Hepatocyte (in vitro differentiated cells): Measurements from ENCODE around the gene SH3RF3. TPM values are rescaled to one million over a fixed set of nuclear protein-coding genes. Genes with fewer than 3 reads are reported as not detected.

Experiments used
- DNase-seq: peaks from one replicate; pipeline ENCODE4 v3.0.0-alpha.2; 2016; ENCODE audit warnings: low spot score
- H2AFZ ChIP-seq: fragments of 200-600 bp; sonication (generic); 2 replicates; pipeline ENCODE4 v1.6.0; 2016; ENCODE audit warnings: antibody characterized with exemption, mild to moderate bottlenecking
- H3K27ac ChIP-seq: fragments of 200-600 bp; sonication (generic); 2 replicates; pipeline ENCODE4 v1.5.1; 2016; ENCODE audit warnings: mild to moderate bottlenecking
- H3K27me3 ChIP-seq: fragments of 200-600 bp; sonication (generic); 2 replicates; pipeline ENCODE4 v1.6.1; 2016
- H3K36me3 ChIP-seq: fragments of 200-600 bp; sonication (generic); replicated peaks from 2 replicates; pipeline ENCODE4 v1.5.1; 2016; ENCODE audit warnings: low read depth; ENCODE audit not compliant: insufficient read depth
- H3K4me1 ChIP-seq: fragments of 200-600 bp; sonication (generic); 2 replicates; pipeline ENCODE4 v1.5.1; 2016; ENCODE audit warnings: mild to moderate bottlenecking, moderate library complexity; ENCODE audit not compliant: insufficient read depth
- H3K4me2 ChIP-seq: fragments of 200-600 bp; sonication (generic); 2 replicates; pipeline ENCODE4 v1.6.0; 2016
- H3K4me3 ChIP-seq: fragments of 200-600 bp; sonication (generic); 2 replicates; pipeline ENCODE4 v1.5.1; 2016; ENCODE audit warnings: mild to moderate bottlenecking
- H3K79me2 ChIP-seq: fragments of 200-600 bp; sonication (generic); 2 replicates; pipeline ENCODE4 v1.6.0; 2017; ENCODE audit warnings: mild to moderate bottlenecking
- H3K9me2 ChIP-seq: fragments of 200-600 bp; sonication (generic); replicated peaks from 2 replicates; pipeline ENCODE4 v1.6.0; 2017; ENCODE audit warnings: mild to moderate bottlenecking; ENCODE audit not compliant: insufficient read depth
- H3K9me3 ChIP-seq: fragments of 200-600 bp; sonication (generic); 2 replicates; pipeline ENCODE4 v1.5.1; 2016; ENCODE audit warnings: low read depth, mild to moderate bottlenecking
- H4K20me1 ChIP-seq: fragments of 200-600 bp; sonication (generic); 2 replicates; pipeline ENCODE4 v1.6.0; 2016; ENCODE audit warnings: mild to moderate bottlenecking; ENCODE audit not compliant: insufficient read depth, poor library complexity, severe bottlenecking
- CTCF ChIP-seq: fragments of 200-600 bp; sonication (generic); IDR thresholded peaks from 2 replicates; pipeline ENCODE4 v1.5.1; 2016; ENCODE audit warnings: antibody characterized with exemption, mild to moderate bottlenecking; ENCODE audit not compliant: poor library complexity
- EZH2 ChIP-seq: fragments of 200-600 bp; sonication (generic); IDR thresholded peaks from 2 replicates; pipeline ENCODE4 v1.6.1; 2016; ENCODE audit warnings: antibody characterized with exemption, mild to moderate bottlenecking, borderline replicate concordance
- EZH2phosphoT487 ChIP-seq: fragments of 200-600 bp; sonication (generic); IDR thresholded peaks from one replicate; pipeline ENCODE4 v1.6.1; 2018; ENCODE audit warnings: antibody characterized with exemption, mild to moderate bottlenecking, low read depth, moderate library complexity; ENCODE audit not compliant: unreplicated experiment, severe bottlenecking
- WGBS: methylation state at CpG from one replicate; pipeline ENCODE4 v1.1.6; 2016; ENCODE audit warnings: low lambda C conversion rate; ENCODE audit errors: missing lambda C conversion rate; 5-methylcytosine and 5-hydroxymethylcytosine counted together
- polyA plus RNA-seq: library from polyadenylated mRNA; unstranded; fragments of >200 nt; fragmentation: Nextera tagmentation; extraction: Ambion mirVana; gene quantifications from 2 replicates; pipeline ENCODE4 v1.2.1, GENCODE V29; 2016
- total RNA-seq: library from RNA; depleted of rRNA; stranded (reverse); fragments of >200 nt; gene quantifications from 2 replicates; pipeline ENCODE4 v1.2.3, GENCODE V29; 2014

Gene SH3RF3
- total and polyA plus RNA-seq, 2 experiments from 2014 or later: 1.9 to 2.1 TPM

- no peak for TF ChIP-seq CTCF
- no peak for TF ChIP-seq EZH2phosphoT487
- Histone ChIP-seq H3K9me2 (no peaks in the 10 kb centered on the region), H2AFZ (no peak overlapping the region), H3K4me3 (no peak overlapping the region), H3K27ac (no peak overlapping the region), H3K4me2 (no peak overlapping the region), H3K4me1 (peaks cover 14% of the 10 kb centered on the region), H3K36me3 (no peaks in the 10 kb centered on the region), H3K79me2 (no peaks in the 10 kb centered on the region), H3K27me3 (no peaks in the 10 kb centered on the region), H4K20me1 (no peaks in the 10 kb centered on the region), H3K9me3 (no peaks in the 10 kb centered on the region)
- 75% methylated on average over 16 of the region's 16 CpGs for WGBS
- DNase-seq: peak; percentile 47
These were observed 84.8 kb downstream of the SH3RF3 start for GRCh38 chr2:109213646-109214433.

GRCh38 chr2:109214651-109215371, 85.8 kb downstream of the SH3RF3 start:
- Histone ChIP-seq H2AFZ (no peak overlapping the region), H3K4me2 (no peak overlapping the region), H3K36me3 (no peaks in the 10 kb centered on the region), H3K27me3 (no peaks in the 10 kb centered on the region), H3K79me2 (no peaks in the 10 kb centered on the region), H4K20me1 (no peaks in the 10 kb centered on the region), H3K9me2 (no peaks in the 10 kb centered on the region), H3K9me3 (no peaks in the 10 kb centered on the region), H3K4me1 (peaks cover 15% of the 10 kb centered on the region), H3K4me3 (no peak overlapping the region), H3K27ac (no peak overlapping the region)
- TF ChIP-seq EZH2phosphoT487 (no peak), EZH2 (no peak), CTCF (no peak)
- no peak for DNase-seq
- WGBS: 91% methylated on average over 11 of the region's 11 CpGs

- Histone ChIP-seq H3K4me2 (no peak overlapping the region), H3K79me2 (no peaks in the 10 kb centered on the region), H3K9me2 (no peaks in the 10 kb centered on the region), H3K27ac (no peak overlapping the region), H3K9me3 (no peaks in the 10 kb centered on the region), H3K36me3 (no peaks in the 10 kb centered on the region), H3K4me1 (peaks cover 15% of the 10 kb centered on the region), H2AFZ (no peak overlapping the region), H4K20me1 (no peaks in the 10 kb centered on the region), H3K4me3 (no peak overlapping the region), H3K27me3 (no peaks in the 10 kb centered on the region)
- DNase-seq: no peak
- 94% methylated on average over 11 of the region's 11 CpGs for WGBS
- no peak for TF ChIP-seq EZH2
- no peak for TF ChIP-seq EZH2phosphoT487
- no peak for TF ChIP-seq CTCF
These were observed 86.9 kb downstream of the SH3RF3 start for GRCh38 chr2:109215866-109216265.
